HG02798 (cell line): Measurements from ENCODE around the gene NACC1.

Experiments used
- ATAC-seq: cut with Tn5 transposase; IDR thresholded peaks from one replicate; pipeline ENCODE4 v1.9.1; 2021; ENCODE audit warnings: mild to moderate bottlenecking; ENCODE audit not compliant: unreplicated experiment, poor library complexity

The NACC1 gene

GRCh38 chr19:13087295-13087694 lies 30.8 kb upstream of the NACC1 start:
- no peak for ATAC-seq

- no peak for ATAC-seq
Measured at GRCh38 chr19:13087795-13088537, 30.1 kb upstream of the NACC1 start.

- no peak for ATAC-seq
Measured at GRCh38 chr19:13089139-13089856, 28.8 kb upstream of the NACC1 start.

DNA sequence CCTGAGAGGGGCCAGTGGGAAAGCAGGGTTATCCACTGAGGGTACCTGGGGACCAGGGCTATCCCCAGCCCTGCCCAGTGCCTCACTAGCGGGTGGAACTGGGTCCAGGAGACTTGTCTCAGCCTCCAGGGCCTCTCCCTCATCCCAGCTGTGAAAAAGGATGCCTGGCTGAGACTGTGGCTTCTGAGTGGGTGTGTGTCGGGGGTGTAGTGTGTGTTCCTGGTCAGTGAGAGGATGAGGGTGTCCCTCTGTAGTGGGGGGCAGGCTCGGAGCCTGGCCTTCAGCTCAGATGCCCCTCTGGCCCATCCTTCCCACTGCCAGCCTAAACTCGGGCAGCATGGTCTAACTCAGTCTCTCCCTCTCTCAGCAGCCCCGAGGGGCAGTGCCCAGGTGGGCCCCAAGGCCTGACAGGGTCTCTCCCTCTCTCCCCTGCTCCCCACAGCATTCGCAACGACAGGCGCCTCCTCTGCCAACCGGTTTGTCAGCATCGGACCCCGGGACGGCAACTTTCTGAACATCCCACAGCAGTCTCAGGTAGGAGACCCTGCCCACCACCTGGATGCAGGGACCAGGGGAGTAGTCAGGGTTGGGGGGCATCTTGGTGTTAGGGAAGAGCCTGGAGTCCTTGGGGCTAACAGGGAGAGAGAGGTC lies 28.1 kb upstream of the NACC1 start:
- no peak for ATAC-seq

- no peak for ATAC-seq
Measured at GRCh38 chr19:13090511-13091231, 27.4 kb upstream of the NACC1 start.

DNA sequence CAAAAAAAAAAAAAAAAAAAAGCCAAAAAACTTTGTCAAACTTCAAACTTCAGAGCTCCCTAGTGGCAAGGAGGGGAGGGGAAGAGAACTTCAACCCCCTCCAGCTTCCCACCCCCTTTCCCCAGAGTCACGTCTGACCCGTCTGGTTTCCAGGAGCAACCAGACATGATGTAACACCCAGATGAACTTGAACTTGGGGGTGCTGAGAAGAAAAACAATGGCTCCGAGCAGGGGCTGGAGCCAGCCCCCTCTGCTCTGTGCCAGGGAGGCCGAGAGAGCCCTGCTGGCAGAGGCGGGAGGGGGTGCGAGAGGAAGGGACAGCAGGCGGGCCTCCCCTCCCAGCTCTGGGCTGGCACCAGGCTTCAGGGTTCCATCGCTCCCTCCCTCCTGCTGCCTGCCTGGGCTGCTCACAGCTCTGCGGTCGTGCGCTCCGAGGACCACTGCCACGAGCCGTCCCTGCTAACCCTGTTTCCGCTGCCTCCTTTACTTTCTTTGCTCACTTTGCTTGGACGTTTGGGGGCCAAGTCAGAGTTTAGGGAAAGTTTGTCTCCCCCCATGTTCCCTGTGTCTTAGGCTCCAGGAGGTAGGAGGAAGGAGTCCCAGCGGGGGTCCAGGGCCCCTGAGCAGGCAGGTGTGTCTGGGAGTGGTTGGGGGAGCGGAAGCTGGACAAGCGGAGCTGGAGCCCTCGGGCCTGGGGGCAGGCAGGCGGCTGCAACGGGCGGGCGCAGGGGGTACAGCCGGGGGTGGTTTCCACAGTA lies 26.5 kb upstream of the NACC1 start:
- ATAC-seq, result no peak

- no peak for ATAC-seq
Measured at GRCh38 chr19:13092158-13092543, 25.9 kb upstream of the NACC1 start.

DNA sequence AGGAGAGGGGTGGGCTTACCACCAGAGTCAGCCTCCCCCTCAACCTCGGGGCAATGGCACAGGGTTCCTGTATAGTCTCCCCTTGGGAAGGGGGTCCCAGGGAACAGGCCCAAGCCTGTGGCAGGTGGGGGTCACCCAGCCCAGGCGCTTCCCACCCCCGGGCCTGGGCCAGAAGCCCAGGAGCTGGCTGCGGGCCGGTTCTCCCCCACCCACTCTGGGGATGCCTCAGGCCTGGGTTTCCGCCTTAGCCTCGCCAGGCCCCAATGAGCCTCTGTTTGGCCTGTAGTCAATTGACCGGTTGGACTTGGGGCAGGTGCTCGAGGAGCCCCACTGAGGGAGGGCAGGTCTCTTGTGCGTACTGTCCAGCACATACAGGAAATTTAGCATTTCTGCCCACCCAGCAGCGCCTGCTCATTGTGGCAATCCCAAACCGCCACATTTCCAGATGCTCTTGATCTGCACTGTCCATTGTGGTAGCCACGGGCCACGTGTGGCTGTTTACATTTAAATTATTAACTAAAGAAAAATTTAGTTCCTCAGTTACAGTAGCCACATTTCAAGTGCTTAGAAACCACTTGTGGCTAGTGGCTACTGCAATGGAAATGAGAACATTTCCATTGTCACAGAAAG lies 25.3 kb upstream of the NACC1 start:
- no peak for ATAC-seq

GRCh38 chr19:13093407-13094105 lies 24.5 kb upstream of the NACC1 start:
- peak; percentile 53 for ATAC-seq

DNA sequence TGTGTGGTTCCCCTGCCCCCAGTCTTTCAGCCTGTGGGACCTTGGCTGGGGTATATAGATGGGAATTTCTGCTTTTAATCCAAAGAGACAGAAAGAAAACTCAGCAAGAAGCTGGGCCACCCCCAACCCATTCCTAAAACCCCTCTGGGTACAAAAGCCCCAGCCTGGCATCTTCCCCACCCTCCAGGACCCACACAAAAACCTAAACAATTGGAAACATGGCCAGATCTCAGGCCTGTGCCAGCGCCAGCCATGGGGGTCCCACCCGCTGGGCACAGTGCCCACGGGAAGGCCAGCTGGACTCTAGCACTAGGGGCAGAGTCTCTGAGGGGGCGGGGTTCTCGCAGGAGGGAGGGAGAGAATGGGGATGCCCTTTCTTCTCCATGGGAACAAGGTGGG lies 24.0 kb upstream of the NACC1 start:
- no peak for ATAC-seq

- ATAC-seq, result no peak
Measured at GRCh38 chr19:13094771-13095392, 23.2 kb upstream of the NACC1 start.

DNA sequence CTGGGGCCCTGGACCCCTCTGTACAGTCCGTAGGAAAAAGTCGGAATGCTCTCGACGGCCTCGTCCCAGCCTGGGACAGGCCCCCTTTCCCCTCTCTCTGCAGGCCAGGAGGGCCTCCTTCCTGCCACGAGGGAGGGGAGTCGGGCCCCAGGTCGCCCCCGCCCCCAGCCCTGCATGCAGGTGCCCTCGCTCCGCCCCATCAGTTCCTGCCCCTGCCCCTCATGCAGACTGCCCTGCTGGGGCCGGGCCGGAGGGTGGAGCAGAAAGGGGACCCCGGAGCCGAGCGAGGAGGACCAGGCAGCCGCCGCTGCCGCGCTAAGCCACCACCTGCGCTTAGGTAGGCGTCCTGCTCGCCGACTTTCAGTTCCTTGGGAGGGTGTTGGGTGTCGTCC lies 22.7 kb upstream of the NACC1 start:
- no peak for ATAC-seq

- ATAC-seq, result no peak
Measured at GRCh38 chr19:13095934-13096927, 21.8 kb upstream of the NACC1 start.

- no peak for ATAC-seq
Measured at GRCh38 chr19:13097033-13097462, 21.0 kb upstream of the NACC1 start.

- ATAC-seq, result no peak
Measured at GRCh38 chr19:13097463-13098258, 20.4 kb upstream of the NACC1 start.

DNA sequence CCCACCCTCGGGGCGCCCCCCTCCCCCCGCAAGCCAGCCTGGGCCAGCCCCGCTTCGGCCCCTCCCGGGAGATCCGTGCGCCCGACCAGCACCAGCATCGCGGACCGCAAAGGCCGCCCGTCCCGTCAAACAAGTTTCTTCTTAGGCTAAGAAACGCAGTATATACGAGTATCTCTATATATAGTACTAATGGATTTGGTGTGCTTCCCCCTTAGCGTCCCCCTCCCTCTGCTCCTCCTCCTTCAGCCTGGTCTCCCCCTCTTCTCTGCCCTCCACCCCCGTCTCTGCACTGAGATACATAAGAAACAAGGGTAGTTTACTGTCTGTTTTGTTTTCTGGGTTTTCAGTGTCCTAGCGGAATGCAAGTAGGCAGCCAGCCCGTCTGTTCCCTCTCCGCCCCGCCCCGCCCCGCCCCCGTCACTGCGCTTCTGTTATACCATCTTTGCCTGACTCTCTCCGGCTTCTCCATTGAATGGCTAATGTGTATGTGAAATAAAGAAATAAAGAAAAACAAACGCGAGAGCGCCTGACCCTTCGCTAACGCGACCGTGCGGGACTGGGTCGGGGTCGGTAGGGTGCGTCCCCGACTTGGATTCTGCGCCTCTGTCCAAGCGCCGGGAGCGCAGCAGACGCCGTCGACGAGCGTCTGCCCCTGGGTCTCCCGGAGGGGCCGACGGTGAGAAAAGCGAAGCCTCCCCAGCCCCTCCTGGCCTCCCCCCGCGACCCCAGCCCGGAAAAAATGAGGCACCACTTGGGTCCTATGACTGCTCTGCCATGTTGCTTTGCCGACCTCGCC lies 19.6 kb upstream of the NACC1 start:
- ATAC-seq, result no peak
